Thoracic aorta (tissue), 2 donors: ENCODE data around the gene ADAR. TPM values are rescaled to one million over a fixed set of nuclear protein-coding genes. Genes with fewer than 3 reads are reported as not detected.

Experiments used
- ATAC-seq: fragments of 150-250 bp; one replicate; pipeline ENCODE4 v1.8.0; 2017; ENCODE audit warnings: low read depth; ENCODE audit not compliant: insufficient number of reproducible peaks, low FRiP score
- DNase-seq: peaks from one replicate; pipeline ENCODE4 v3.0.0-alpha.2; 2020; ENCODE audit warnings: low spot score
- H3K27ac ChIP-seq, 2 donors: fragments of 200-600 bp; sonication (generic); 1 replicate in 1 of 2; 2 replicates in 1 of 2; pipeline ENCODE4 v1.5.1; 2016; ENCODE audit warnings: mild to moderate bottlenecking in 2 of 2, moderate library complexity in 2 of 2
- H3K27me3 ChIP-seq: fragments of 200-600 bp; sonication (generic); replicated peaks from 2 replicates; pipeline ENCODE4 v1.6.0; 2016; ENCODE audit warnings: mild to moderate bottlenecking; ENCODE audit not compliant: insufficient read depth
- H3K36me3 ChIP-seq: fragments of 200-600 bp; sonication (generic); one replicate; pipeline ENCODE4 v1.5.1; 2016
- H3K4me1 ChIP-seq, 2 donors: fragments of 200-600 bp; sonication (generic); 1 replicate in 1 of 2; 2 replicates in 1 of 2; pipeline versions ENCODE4 v1.5.1 to v1.6.0; 2016; ENCODE audit warnings: low read depth in 2 of 2, mild to moderate bottlenecking in 1 of 2; ENCODE audit not compliant: control insufficient read depth in 1 of 2
- H3K4me3 ChIP-seq: fragments of 200-600 bp; sonication (generic); 2 replicates; pipeline ENCODE4 v1.5.1; 2016; ENCODE audit warnings: mild to moderate bottlenecking
- H3K9me3 ChIP-seq: fragments of 200-600 bp; sonication (generic); 2 replicates; pipeline ENCODE4 v1.5.1; 2016
- CTCF ChIP-seq: fragments of 200-600 bp; sonication (generic); IDR thresholded peaks from one replicate; pipeline ENCODE4 v1.5.1; 2019; ENCODE audit warnings: antibody characterized with exemption
- total RNA-seq, 2 donors: library from RNA; depleted of rRNA; stranded (reverse); fragments of >200 nt; gene quantifications; one replicate each; pipeline versions ENCODE4 v1.1.0 to v1.2.3, GENCODE V29; 2016

ADAR gene
- total RNA-seq, 2 donors from 2014 or later = 86.1 to 149 TPM

- TF ChIP-seq CTCF = no peak
- DNase-seq (no peak), ATAC-seq (no peak)
- H3K4me1 ChIP-seq = peaks cover 0 to under 1% of the 10 kb centered on the region in 2 donors
- H3K36me3 ChIP-seq = no peaks in the 10 kb centered on the region
- no peaks in the 10 kb centered on the region for H3K27me3 ChIP-seq
- H3K4me3 ChIP-seq = no peak overlapping the region
- H3K9me3 ChIP-seq = no peaks in the 10 kb centered on the region
- no peak overlapping the region for H3K27ac ChIP-seq
Measured at GRCh38 chr1:154615411-154615810, 7.4 kb upstream of the ADAR start.

GRCh38 chr1:154614901-154615300, 6.9 kb upstream of the ADAR start:
- Histone ChIP-seq H3K4me1 (no peaks in the 10 kb centered on the region), H3K36me3 (no peaks in the 10 kb centered on the region), H3K9me3 (no peaks in the 10 kb centered on the region), H3K27ac (no peak overlapping the region), H3K27me3 (no peaks in the 10 kb centered on the region), H3K4me3 (no peak overlapping the region)
- DNase-seq (no peak), ATAC-seq (no peak)
- TF ChIP-seq CTCF = no peak

- no peaks in the 10 kb centered on the region for H3K9me3 ChIP-seq
- peaks cover 2 to 4% of the 10 kb centered on the region in 2 donors for H3K4me1 ChIP-seq
- ATAC-seq (no peak), DNase-seq (no peak)
- H3K4me3 ChIP-seq = no peak overlapping the region
- TF ChIP-seq CTCF = no peak
- no peak overlapping the region for H3K27ac ChIP-seq
- H3K36me3 ChIP-seq = no peaks in the 10 kb centered on the region
- no peaks in the 10 kb centered on the region for H3K27me3 ChIP-seq
Measured at GRCh38 chr1:154614247-154614646, 6.3 kb upstream of the ADAR start.

- no peak for ATAC-seq
- H3K27me3 ChIP-seq = no peaks in the 10 kb centered on the region
- TF ChIP-seq CTCF = no peak
- peaks cover 10 to 12% of the 10 kb centered on the region in 2 donors for H3K4me1 ChIP-seq
- no peak overlapping the region for H3K27ac ChIP-seq
- H3K4me3 ChIP-seq = no peak overlapping the region
- no peak for DNase-seq
- no peaks in the 10 kb centered on the region for H3K9me3 ChIP-seq
- no peaks in the 10 kb centered on the region for H3K36me3 ChIP-seq
Measured at GRCh38 chr1:154611150-154611862, 3.3 kb upstream of the ADAR start.

- Histone ChIP-seq H3K9me3 (no peaks in the 10 kb centered on the region), H3K4me3 (peak overlapping the region; percentile 99), H3K27me3 (no peaks in the 10 kb centered on the region), H3K27ac (peak overlapping the region; percentile 96 to 98), H3K4me1 (peaks cover 25 to 28% of the 10 kb centered on the region in 2 donors), H3K36me3 (no peaks in the 10 kb centered on the region)
- DNase-seq = no peak
- no peak for TF ChIP-seq CTCF
- no peak for ATAC-seq
Measured at GRCh38 chr1:154609398-154610380, 1.7 kb upstream of the ADAR start.
